GM18858 (cell line): ENCODE data around the gene BAK1.
"Not testable (repeated sequence)": the region's sequence is repeated elsewhere in the genome, so short reads cannot be mapped to it uniquely, and the experiment has no call there.

Experiments used
- ATAC-seq: cut with Tn5 transposase; IDR thresholded peaks from one replicate; pipeline ENCODE4 v1.9.1; 2021; ENCODE audit not compliant: unreplicated experiment

BAK1 gene

DNA sequence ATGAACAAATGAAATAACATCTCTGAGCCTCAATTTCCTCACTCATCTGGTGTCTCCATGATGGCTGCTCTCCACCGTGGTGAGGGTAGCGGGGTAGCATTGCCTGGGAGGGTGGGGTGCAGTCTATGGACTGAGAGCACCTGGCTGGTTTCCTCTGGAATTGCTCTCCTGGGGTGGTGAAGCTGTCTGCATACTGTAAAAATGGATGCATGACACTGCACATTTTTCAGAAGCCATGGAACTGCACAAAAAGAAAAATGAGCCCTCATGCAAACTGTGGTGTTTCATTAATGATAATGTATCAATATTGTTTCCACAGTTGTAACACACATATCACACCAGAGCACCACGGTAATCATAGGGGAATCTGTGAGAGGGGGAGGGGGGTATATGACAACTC, 28.9 kb upstream of the BAK1 start:
- ATAC-seq = no peak

DNA sequence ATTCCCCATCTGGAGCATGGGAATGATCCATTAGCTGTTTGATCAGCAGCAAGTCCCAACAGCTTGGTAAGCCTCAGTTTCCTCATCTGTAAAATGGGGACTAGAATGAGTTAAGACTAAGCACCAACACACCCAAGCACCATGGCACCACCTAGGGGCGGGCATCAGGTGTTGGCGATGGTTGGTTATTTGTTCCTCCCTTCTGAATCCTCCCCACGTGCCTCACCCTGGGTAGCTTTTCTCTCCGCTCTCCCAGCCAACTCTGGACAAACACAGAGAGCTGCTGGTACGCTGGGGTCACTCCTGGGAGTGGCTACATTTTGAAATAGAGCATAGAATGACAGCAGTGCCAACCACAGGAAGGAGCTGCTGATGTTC, 27.7 kb upstream of the BAK1 start:
- ATAC-seq = no peak

DNA sequence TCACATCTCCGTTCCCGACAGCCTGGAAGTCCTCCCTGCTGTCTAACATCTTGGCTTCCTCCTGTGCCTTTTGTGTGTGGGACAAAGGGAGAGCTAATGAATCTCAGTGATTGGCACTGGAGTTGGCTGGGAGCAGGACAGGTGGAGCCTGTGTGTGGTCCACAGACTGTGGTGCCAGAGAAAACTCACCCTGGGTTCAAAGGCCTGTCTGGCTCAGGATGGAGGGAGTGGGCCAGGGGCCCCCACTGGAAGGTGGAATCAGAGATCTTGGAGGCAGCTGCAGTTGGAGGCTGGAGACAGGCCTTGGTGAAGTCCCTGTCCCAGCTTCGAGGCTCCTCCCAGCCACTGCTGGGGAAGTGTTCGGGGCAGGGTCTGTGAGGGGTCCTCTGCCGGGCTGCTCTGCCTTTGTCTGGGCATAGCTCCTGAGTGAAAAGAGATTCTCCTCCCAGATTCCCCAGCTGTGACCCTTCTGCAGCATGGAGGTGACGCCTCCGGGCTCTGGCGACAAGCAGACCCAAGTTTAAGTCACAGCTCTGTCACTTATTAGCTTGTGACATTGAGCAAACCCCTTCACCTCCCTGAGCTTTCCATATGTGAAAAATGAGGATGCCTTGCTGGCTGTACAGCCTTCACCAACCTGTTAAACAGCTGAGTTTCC, 27.2 kb upstream of the BAK1 start:
- ATAC-seq = no peak

DNA sequence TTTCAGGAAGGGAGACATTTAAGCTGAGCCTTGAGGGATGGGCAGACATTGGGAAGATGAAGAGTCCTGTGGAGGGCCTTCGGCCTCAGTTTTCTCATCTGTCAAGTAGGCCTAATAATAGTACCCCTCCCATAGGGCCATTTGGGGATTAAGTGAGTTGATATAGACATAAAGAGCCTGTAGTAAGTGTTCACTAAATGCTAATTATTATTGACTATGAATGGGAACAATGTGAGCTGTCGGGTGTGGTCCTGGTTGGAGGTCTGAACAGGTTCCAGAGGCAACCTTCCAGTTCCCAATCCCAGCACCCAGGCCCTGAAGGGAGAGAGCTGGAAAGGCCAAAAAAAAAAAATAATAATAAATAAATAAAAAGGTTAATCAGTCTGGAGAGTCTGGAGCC, 26.6 kb upstream of the BAK1 start:
- ATAC-seq = no peak

DNA sequence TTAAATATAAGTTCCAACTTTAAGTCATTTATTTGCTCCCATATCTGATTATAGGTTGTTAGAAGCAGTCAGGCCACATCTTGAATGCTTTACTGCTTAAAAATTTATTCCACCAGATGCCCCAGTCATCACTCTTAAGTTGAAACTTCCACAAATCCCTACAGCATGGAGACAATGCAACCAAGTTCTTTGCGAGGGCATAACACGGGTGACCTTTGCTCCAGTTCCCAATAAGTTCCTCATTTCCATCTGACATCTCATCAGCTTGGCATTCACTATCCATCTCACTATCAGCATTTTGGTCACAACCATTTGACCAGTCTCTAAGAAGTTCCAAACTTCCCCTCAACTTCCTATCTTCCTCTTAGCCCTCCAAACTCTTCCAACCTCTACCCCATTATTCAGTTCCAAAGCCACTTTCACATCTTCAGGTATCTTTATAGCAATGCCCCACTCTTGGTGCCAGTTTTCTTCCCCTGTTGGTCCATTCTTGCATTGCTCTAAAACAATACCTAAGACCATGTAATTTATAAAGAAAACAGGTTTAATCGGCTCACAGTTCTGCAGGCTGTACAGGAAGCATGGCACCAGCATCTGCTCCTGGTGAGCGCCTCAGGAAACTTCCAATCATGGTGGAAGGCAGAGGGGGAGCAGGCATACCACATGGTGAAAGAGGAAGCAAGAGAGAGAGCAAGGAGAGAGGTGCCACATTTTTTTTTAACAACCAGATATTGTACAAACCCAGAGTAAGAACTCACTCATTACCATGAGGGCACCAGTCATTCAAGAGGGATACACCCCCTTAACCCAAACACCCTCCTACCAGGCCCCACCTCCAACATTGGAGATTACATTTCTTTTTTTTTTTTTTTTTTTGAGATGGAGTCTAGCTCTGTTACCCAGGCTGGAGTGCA, 25.1 kb upstream of the BAK1 start:
- ATAC-seq = no peak

DNA sequence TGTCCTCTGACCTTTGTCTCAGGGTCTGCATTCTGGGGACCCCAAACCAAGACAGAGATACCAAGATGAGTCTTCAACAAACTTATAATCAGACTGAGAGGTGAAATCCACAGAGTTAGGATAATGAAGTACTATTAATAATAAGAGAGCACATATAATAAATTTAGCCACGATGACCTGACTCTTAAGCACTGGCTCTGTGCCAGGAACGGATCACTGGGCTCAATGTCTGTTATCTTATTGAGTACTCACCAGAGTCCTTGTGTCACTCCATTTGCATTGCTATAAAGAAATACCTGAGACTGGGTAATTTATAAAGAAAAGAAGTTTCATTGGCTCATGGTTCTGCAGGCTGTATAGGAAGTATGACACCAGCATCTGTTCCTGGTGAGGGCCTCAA, 22.1 kb upstream of the BAK1 start:
- ATAC-seq = no peak

DNA sequence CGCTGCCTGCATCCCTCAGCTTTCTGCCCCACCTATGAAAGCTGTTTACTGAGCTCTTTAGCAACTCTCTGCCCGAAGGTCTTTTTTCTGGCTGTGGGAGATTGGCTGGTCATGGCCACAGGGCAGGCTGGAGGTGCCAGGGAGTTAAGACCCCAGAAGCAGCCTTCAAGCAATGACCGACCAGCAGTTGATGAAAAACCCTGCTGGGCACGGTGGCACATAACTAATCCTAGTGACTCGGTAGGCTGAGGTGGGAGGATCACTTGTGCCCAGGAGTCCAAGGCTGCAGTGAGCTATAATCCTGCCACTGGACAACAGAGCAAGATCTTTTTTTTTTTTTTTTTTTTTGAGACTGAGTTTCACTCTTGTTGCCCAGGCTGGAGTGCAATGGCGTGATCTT, 20.7 kb upstream of the BAK1 start:
- no peak for ATAC-seq

DNA sequence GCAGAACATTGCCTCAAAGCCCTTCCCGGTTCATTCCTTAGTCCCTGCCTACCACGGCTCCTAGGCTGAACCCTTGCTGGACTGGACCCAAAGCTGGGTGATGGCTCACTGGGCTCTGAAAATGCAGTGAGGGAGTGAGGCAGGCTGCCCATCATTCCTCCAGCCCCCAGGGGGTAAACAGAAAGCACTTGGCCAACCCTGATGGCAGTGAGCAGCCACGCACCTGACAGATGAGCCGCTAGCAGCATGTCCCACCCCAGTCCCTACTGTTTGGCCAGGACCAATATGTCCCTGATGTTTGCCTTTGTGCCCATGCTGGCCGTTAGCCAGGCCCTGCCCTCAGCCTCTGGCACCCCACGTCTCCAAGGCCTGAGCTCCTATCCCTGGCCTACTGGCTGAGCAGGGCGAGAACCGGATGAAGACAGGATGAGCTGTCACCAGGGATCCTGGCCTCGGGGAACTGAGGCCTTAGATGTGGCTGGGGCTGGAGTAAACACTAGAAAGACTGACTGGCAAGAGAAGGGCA, 19.4 kb upstream of the BAK1 start:
- no peak for ATAC-seq

DNA sequence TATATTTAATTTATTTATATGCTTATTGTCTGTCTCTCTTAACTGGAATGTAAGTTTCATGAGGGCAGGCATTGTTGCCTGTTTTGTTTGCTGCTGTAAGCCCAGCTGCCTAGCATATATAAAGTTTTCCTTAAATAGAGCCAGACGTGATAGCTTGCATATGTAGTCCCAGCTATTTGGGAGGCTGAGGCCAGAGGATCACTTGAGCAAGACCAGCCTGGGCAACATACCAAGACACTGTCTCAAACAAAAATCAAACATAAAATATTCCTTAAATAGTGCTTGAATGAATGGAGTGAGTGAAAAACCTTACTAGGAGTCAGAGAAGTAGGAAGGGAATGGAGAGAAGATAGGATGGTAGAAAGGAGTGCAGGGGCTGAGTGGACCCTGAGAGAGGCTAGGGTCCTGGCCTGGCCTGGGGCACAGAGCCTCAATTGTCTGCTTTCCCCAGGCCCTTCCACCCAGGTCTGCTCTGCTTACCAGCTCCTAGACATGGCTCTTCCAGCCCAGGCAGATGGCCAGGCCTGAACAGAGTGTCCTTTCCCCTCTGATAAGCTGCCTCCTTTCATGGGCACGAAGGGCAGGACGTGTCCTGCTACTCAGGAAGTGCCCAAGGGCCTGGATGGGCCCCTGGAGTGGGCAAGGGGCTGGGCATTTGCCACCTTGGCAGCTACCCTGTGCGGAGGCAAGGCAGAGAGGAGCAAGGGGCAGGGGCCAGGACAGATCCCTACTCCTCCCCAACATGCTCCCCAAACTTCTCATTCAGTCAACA, 17.7 kb upstream of the BAK1 start:
- no peak for ATAC-seq

DNA sequence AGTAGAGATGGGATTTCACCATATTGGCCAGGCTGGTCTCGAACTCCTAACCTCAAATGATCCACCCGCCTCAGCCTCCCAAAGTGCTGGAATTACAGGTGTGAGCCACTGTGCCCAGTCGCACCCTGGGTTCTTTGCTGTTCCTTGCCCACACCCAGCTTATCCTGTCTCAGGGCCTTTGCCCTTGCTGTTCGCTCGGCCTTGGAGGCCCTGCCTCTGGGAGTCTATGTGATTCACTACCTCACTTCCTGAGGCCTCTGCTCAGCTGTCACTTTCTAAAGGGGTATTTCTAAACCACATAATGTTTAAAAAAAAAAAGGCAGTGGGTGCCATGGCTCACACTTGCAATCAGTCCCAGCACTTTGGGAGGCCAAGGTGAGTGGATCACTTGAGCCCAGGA, 16.8 kb upstream of the BAK1 start:
- not testable (repeated sequence) for ATAC-seq

DNA sequence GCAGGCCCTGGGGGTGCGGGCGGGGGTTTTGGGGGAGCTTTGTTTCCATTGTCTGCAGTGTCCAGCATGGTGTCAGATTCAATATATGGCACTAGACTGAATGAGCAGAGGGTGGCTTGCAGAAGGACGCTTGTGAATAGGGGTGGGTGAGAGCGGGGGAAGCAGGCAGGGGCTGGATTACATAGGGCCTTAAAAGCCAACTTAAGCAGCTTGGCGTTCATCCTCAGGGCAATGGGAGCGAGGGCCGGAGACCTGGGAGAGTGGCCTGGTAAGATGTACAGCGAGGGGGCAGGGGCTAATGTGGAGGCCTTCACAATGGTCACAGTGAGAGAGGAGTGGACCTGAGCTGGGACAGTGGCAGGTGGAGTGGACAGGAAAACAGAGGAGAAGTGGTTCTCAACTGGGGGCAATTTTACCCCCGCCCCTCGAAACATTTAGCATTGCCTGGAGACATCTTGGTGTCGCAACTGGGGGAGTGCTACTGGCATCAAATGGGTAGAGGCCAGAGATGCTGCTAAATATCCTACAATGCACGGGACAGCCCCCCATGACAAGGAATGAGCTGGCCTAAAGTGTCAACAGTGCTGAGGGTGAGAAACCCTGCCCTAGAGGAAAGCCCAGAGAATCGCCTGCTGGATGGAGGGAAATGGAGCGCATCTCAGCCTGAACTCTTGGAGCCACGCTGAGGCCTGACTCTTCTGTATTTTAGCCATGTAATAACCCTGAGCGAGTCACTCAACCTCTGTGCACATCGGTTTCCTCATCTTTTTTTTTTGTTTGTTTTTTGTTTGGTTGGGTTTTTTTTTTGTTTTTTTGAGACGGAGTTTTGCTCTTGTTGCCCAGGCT, 15.1 kb upstream of the BAK1 start:
- ATAC-seq = no peak

DNA sequence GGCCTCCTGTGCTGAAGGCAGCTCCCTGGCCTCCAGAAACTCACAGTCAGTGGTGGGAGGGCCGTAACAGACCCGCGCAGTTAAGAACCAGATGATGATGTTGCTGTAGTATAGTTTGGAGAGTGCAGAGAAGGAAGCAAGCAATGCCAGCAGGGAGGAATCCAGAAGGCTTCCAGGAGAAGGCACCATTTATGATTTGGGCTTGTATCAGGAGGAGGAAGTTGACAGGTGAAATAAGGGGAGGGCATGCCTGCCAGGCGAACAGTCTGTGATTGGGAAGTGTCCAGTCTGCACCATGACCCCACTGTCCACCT, 13.3 kb upstream of the BAK1 start:
- no peak for ATAC-seq

DNA sequence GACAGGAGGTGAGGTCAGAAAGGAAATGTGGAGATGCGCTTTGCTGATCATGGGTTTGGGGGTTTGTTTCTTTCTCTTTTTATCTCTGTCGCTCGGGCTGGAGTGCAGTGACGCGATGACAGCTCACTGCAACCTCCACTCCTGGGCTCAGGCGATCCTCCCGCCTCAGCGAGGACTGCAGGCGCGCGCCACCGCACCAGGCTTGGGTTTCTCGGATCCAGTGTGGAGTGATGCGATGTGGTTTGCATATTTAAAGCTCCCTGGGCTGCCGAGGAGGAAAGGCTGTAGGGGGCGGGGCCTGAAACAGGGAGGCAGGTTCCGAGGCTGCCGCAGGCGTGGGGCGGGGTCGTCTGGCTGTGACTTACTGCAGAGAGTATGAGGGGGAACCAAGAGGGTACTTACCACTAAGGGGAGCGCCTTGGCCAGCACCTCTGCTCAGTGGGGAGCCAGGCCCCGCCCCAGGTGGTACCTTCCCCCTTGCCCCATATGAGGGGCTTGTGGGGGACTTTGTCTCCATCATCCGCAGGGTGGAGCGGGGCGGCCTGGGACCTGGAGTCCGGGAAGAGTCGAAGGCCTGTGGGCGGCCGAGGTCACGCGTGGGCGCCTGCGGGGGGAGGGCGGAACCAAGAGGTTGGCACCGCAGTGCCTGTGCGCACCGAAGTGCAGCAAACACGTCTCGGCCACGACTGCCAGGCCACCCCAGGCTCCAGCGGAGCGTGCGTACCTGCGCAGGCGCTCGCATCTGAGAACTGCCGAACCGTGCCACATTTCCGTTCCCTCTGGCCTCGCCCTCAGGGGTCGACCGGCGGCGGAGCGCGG, 12.7 kb upstream of the BAK1 start:
- no peak for ATAC-seq

DNA sequence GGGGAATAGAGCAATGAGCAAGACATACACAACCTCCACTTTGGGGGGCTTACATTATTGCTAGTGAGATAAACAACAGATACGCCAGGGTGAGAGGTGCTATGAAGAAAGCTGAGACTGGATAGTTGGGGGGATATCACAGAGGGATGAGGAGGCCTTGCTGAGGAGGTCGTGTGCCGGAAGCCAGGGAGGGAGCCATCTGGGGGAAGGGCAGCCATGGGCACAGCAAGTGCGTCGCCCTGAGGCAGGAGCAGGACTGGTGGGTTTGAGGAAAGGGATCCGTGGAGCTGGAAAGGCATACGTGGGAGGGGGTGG, 12.2 kb upstream of the BAK1 start:
- no peak for ATAC-seq

DNA sequence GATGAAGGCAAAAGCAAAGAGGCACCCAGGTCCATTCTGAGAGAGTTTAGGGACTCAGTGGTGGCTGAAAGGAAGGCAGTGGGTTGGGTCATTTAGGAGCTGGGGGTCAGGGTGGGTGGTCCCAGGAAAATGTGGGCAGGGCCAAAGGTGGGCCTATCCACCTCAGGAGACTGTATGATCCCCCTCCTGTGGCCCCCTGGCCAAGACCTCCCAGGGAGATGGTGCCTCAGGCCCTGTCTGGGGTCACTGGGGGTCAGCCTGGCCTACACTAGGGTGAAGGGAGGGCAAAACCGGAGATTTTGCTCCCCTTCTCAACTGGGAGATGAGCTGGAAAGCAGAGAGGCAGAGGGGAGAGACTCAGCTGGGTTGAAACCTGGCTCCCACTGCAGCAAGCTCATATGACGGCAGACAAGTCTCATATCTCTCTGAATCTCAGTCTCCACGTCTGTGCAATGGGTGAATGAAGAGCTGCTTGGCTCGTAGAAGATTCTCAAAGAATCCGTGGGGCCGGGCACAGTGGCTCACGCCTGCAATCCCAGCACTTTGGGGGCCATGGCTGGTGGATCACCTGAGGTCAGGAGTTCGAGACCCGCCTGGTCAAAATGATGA, 11.5 kb upstream of the BAK1 start:
- ATAC-seq = no peak

DNA sequence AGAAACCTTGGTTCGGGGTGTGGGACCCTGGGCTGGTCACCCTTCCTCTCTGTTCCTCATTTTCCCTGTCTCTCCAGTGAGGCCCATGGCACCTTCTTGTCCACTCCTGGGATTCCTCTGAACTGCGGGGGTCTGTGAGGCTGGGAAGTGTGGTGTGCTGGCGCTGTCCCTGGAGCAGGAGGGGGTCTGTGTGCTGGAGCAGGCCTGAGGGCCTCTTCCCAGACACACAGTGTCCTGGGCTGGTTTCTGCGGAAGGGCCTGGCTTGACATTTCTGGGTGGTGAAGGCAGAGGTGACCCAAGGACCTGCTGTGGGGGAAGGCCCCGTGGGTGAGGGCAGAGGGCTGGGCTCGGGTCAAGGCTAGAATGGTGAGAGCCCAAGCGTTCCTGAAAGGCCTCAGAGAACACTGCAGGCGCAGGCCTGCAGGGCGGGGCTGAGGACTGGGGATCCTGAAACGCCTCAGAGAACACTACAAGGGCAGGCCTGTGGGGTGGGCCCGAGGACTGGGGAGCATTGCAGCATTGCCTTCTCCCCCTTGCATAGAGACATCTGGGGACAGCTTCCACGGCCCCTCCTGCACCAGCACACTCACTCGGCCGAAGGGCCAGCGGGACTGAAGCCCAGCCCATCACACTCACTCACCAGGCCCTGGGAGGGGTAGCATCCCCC, 10.6 kb upstream of the BAK1 start:
- no peak for ATAC-seq

DNA sequence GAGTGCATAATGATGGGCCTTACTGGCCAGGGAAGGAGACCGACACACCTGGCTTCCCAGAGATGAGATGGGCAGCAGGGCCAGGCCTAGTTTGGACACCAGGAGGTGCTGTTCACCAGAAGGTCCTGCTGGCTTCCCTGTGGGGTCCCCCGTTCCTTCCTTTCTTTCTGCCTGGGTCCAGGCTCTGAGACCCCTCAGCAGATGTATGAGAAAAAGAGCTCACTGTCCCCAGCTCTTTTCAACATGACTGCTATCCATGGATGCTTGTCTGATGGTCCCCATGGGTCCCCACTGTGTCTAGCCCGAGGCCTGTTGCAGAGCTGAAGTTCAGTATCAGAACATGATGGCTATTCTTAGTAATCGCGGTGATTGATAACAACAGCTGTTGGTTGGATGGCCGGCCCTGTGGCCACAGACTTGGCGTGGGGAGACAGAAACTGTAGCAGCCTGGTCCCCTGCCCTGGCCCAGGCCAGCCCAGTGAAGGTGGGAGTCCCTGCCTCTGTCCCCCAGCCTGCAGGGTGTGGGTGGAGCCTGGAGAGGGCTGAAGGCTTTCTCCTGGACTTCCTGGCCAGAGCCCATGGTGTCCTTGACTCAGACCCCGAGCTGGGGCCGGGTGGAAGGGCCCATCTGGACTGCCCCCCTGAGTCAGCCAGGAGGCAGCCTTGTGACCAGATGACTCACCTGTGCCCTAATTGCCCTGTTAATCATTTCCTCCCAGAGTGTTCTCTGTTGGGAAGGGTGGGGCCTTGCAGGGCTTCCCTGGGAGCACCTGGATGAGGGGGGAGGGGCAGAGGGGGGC, 9.9 kb upstream of the BAK1 start:
- ATAC-seq = no peak

DNA sequence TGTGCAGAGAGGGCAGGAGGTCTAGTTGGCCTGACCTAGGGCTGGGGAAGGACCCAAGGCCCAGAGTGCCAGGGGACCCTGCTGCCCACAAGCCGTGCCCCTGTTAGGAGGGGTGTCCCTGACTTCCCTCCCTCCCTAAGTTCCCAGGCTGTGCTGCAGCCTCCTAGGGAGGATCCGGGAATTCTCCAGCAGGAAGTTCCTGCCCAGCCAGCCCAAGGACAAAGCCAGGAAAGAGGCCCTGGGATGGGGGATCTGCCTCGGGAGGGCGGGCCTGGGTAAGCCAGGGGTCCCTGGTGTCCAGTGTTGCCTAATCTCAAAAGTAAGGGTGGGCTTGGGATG, 9.3 kb upstream of the BAK1 start:
- no peak for ATAC-seq

DNA sequence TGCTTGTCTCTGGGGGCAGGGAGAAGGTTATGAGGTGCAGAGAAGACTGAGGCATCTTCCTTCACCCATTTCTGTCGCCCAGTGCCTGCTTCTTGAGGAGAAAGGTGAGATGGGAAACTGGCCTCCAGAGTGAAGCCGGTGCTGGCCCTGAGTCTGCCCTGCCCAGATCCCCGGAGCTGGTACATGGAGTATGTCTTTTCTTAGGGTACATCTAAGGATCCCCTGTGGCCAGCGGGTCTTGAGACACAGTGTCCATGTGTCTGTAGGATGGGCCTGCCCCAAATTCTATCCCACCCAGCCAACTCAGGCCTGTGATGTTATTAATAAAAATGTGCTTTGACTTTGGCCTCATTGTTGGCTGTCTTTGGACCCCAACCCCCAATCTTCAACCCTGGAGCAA, 8.8 kb upstream of the BAK1 start:
- no peak for ATAC-seq
